Suprapubic skin (tissue), 4 donors: ENCODE measurements around the gene MGARP.

ENCODE experiments used
- CTCF ChIP-seq, 2 donors: fragments of 200-600 bp in 1 of 2; fragments of 450-650 bp in 1 of 2; sonication (generic) in 1 of 2; IDR thresholded peaks; one replicate each; pipeline ENCODE4 v1.5.1; 2016 to 2019; ENCODE audit warnings: antibody characterized with exemption in 2 of 2, mild to moderate bottlenecking in 1 of 2, moderate library complexity in 1 of 2
- EP300 ChIP-seq: sonication (generic); formaldehyde crosslinking; IDR thresholded peaks from one replicate; pipeline ENCODE4 v1.6.1; 2017; ENCODE audit warnings: antibody characterized with exemption
- POLR2A ChIP-seq, 2 donors: fragments of 450-650 bp; IDR thresholded peaks; one replicate each; pipeline ENCODE4 v1.6.1; 2017; ENCODE audit warnings: antibody characterized with exemption in 2 of 2, mild to moderate bottlenecking in 2 of 2, moderate library complexity in 2 of 2
- POLR2AphosphoS5 ChIP-seq, 3 donors: sonication (generic); formaldehyde crosslinking; IDR thresholded peaks; one replicate each; pipeline ENCODE4 v1.6.1; 2017; ENCODE audit warnings: antibody characterized with exemption in 3 of 3

- TF ChIP-seq CTCF (IDR thresholded peaks at IDR 0.05) (no peak), POLR2AphosphoS5 (IDR thresholded peaks at IDR 0.05) (no peak), POLR2A (IDR thresholded peaks at IDR 0.05) (no peak), EP300 (no peak)
These were observed 19.5 kb upstream of the MGARP start for GRCh38 chr4:139299536-139299935.
